GM10847 (cell line): ENCODE data around the gene ADAMTSL3.

Source experiments
- POLR2A ChIP-seq: IDR thresholded peaks from 2 replicates; pipeline ENCODE4 v1.6.1; 2011; ENCODE audit not compliant: insufficient read length; ENCODE audit errors: extremely low read depth

The ADAMTSL3 gene

DNA sequence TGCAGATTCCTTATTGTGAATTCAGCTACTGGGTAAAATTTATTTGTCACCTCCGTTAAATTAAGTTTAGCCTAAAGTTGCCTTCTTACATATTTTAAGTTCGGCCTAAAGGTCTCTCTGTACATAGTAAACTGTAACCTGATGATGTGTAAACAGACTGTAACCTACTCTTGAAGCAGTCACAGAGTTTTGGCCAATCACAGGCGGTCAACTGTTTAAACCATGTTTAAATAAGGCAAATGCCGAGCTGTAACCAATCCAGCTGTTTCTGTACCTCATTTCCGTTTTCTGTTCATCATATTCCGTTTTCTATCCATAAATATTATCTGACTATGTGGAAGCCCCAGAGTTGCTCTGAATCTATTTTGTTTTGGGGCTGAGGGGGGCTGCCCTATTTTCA, 2.4 kb upstream of the ADAMTSL3 start:
- TF ChIP-seq POLR2A, result no peak

DNA sequence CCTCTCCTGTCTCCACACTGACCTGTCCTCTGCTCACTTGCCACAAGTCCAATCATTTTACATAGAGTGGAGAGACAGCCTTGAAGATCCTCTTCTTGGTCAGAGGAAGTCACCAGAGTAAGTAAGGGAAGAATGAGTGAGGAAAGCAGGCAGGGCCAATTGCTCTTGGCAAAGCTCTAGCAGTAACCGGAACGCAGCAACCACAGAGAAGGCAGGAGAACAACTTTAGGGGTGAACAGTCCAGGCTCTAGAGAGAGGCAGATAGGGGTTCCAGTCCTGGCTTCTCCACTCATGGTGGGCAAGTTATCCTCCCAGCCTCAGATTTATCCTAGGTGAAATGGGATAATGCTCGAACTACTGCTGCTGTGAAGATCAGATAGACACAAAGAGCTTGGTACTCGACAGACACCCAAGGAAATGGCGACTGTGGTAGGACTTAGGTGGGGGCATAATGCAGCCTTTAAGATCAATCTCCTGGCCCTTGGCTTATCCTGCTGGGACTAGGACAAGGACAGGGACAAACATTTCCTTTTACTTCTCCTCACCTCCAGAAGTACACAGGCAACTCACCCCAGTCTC, 1.2 kb upstream of the ADAMTSL3 start:
- TF ChIP-seq POLR2A, result no peak

DNA sequence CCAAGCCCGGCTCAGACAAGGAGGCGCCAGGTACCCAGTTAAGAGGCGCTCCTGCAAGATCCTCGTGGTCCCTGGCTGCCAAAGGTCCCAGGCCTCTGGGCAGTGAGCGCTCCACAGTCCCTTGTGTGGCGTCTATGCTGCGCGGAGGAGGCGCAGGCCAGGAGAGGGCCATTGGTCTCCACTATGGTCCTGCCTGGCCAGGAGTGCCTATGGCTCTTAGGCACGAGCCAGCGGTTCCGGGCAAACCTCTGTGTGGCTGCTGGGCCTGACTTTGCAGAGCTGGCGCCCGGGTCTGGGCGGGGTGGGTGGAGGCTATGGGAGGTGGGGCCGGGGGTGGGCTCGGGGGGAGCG, 660 bp upstream of the ADAMTSL3 start:
- TF ChIP-seq POLR2A, result no peak

DNA sequence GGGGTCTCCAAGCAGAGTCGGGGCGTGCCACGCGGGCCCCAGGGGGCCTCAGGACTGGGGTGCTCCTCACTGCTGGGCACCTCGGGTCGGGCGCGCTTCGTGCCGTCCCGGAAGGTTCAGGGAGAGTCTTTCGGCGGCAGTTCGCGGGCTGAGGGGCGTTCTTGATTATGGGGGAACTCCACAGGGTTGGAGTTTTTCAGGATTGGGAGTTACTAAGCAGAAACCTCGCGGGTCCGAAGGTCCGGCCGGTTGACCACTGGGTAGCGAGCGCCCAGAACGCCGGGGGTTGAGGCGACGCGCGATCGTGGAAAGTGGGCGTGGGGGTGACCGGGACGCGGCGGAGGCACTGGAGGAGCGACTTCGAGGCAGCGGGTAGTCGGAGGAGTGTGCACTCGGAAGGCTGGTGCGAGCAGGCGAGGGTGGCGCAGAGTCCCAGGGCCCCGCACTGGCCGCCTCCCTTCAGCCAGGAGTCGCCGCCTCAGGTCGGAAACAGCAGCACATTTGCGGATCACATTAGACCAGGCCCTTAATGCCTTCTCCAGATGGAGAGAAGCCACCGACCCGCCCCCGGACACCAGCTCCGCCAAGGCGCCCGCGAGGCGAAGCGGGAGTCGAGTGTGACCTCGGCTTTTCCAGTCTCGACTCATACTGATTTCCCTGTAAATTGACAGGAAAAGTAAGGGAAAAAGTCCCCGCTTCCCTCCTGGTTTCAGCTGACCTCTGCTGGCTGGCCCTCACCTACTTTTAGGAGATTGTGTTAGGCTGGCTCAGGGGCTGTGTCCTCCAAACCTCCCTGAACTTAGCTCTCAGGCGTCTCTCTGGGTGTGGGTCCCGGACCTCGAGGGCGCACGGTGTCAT, 685 bp downstream of the ADAMTSL3 start:
- no peak for TF ChIP-seq POLR2A

DNA sequence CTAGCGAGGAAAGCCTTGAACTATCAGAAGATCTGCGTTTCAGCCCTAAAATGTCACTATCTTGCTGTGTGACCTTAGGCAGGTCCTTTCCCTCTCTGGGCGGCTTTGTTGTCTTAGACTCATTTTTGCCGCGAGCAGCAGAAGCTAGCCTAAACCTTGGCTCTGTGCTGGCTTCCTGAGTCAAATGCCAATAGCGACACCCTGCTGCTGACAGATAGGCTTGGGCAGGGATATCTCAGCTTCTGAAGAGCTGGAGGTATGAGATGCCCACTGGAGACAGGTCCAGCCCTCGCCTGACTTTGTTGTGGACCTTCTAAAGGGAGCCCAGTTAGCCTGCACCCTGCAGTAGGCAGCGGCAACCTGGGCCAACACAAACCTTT, 1.3 kb downstream of the ADAMTSL3 start:
- no peak for TF ChIP-seq POLR2A

DNA sequence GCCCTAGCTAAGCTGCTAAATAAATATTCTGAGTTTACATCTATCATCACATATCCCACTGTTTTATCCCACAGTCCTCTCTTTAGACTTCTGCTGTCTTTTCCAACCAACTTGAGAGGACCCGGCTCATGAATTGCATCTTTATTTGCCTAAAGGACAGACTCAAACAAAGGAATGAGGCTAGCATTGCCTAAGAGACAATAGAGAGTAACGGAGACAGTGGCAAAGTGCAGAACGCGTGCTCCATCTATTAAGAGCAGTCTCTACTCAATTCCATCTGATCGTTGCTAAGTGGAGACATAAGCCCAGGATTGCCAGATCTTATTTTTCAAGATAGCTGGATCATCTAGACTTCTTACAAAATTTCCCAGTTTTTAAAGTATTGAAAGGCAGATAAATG, 2.3 kb downstream of the ADAMTSL3 start:
- no peak for TF ChIP-seq POLR2A

DNA sequence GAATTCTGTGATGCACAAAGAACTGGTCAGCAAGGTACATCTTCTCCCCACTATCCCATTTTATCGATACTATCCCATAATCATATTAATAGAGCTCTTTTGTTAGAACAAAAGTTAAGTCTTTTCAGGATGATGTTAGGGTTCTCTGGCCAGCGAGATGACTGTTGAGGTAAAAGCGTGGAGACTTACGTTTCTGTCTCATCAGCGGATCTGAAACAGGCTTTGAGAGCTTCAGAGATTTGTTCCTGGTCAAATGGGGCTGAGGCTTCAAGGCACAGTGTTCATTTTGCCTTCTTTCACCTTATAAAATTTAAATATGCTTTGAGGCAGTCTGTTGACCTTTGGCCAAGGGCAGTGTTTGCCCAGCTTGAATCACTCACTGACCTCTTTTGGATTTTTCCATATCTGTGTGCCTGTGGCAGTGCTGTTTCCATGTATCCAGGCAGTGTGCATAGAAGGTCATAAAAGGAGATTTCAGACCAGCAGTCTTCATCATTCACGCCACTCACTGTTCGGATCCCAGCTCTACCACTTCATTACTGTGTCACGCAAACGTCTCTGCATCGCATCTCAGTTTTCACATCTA, 3.1 kb downstream of the ADAMTSL3 start:
- no peak for TF ChIP-seq POLR2A

DNA sequence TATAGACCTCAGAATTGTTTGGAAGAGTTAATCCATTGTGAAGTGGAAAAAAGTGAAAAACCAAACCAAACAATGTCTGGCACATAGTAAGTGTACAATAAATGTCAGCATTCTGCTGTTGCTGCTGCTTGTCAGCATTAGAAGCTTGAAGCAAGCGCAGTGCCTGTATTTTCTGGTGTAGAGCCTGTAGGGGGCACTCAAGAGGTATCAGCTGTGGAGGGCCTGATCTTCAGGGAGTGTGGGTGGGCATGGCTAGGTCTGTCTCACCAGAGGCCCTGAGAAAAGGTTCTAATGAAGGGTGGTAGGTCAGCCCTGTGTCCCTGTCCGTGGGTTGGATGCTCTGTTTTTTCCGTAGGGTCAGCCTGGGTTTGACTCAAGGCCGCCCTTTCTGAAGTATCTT, 3.6 kb downstream of the ADAMTSL3 start:
- TF ChIP-seq POLR2A, result no peak

DNA sequence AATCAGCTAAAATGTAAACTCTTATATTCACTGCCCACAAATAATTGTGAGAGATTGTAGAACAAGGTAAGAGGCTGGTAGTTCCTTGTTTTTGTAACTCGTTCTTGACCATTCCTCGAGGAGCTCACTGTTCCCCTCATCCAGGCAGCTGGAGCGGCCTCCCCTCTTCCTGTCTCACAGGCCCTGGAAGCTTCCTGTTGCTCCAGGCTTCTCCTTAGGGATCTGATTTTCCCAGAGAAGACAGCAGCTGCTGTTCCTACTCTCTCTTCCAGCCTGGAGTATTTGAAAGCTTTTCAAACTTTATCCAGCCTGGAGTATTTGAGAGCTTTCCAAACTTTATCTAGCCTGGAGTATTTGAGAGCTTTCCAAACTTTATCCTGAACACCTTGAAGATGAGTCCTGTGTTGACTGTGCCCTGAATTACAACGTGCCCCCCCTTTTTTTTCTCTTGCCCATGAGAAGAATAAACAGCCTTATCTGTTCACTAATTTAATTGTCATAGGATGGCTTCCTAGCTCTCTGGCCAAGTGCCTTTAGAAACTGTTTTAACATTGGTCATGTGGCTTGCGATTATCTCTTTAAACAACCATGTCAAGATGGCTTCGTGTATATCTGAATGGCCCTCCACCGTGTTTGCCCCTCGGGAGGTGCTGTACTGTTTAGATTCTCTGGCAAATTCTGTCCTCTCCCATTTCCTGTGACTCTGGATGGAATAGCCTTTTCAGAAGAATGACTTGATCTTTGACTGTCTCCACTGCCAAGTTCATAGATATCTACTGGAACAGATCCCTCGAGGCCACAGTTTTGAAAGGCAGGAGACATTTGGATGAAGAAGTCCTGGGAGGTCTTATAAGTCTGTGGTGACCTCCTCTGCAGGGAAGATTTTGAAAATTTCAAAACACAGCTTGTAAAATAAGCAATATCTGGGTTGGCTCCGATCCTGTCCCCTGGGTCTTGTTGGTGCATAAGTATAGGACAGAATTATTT, 4.8 kb downstream of the ADAMTSL3 start:
- TF ChIP-seq POLR2A, result no peak

DNA sequence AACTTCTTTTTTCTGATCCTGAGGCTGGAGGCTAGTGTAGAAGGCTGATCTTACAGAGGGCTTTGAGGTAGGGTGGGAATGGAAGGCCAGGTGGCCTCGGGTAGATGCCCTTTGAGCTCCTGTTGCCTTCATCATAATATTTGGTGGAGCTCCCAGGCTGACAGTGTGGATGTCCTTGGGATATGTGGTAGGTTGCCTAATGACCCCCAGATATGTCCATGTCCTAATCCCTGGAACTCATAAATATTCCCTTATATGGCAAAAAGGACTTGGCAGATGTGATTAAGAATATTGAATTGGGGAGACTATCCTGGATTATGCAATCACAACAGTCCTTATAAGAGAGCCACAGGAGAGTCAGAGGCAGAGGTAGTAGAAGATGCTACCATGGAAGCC, 5.5 kb downstream of the ADAMTSL3 start:
- TF ChIP-seq POLR2A, result no peak

DNA sequence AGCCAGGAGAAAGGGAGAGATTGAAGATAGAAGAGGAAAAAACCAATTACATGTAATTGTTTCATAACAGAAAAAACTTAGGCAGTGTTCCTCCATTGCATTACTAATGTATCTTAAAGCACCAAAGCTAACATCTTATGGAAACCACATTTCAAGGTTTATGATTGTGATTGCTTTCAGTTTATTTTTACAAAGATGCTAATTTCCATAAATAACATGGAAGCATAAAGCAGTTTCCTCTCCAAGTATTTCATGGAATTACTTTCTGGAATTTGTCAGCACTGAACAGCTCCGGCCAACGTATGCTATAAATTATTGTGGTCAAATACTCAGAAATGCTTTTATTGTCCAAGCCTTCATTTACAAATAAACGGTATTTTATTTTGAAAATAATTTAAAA, 11.6 kb downstream of the ADAMTSL3 start:
- no peak for TF ChIP-seq POLR2A

DNA sequence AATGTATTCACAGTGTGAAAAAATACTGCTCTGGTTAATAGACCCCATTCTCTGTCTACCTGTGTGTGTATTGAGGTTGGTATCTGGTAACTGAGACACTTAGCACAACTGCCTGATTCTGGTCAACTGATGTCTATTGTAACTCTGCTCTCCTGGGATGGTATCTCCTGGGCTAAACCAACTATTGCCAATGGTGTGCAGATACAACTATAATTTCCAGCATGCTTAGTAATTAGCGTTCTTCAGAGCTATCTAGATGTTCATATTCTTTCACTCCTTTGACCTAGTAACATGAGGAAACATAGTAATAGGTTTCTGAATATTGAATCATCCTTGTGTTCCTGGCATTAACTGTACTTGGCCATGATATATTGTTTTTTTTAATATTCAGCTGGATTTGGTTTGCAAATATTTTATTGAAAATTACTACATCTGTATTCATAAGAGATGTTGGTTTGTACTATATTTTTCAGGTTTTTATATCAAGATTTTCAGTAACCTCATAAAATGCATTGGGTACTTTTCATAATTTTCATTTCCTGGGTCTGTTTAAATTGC, 16.8 kb downstream of the ADAMTSL3 start:
- no peak for TF ChIP-seq POLR2A

DNA sequence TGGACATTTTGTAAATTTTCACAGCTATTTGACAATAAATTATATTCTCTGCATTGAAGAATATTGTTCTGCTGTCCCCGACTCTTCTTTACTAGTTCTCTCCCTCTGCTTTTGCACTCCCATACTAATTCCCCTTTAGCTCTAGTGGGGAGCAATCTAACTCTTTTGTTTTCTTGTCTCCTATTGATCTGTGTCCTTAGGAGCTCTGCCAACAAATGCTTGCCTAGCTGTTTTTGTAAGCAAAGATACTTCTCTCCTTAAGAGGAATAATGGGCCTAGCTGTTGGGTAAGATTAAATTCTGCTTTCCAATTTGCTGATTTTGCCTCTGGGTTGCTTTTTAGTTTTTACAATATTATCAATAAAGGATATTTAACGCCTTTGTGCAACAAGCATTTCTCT, 17.7 kb downstream of the ADAMTSL3 start:
- TF ChIP-seq POLR2A, result no peak

DNA sequence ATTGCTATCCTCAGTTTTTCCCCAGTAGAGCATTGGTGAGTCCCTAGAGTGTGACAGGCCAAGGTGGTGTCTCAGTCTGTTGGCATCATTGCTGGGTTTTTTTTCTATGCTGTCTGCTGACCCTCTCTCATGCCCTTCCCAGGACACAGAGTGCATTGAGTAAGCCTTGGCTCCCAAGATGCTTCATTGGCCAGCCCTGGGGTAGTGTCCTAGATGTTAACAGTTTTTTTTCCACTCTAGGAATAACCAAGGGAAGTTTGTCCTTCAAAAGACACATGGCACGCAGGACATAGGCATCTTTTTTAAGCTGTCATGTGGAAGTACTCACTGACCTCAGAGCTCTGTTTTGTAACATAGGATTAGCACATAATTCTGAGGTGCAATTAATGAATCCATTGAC, 19.5 kb downstream of the ADAMTSL3 start:
- TF ChIP-seq POLR2A, result no peak

DNA sequence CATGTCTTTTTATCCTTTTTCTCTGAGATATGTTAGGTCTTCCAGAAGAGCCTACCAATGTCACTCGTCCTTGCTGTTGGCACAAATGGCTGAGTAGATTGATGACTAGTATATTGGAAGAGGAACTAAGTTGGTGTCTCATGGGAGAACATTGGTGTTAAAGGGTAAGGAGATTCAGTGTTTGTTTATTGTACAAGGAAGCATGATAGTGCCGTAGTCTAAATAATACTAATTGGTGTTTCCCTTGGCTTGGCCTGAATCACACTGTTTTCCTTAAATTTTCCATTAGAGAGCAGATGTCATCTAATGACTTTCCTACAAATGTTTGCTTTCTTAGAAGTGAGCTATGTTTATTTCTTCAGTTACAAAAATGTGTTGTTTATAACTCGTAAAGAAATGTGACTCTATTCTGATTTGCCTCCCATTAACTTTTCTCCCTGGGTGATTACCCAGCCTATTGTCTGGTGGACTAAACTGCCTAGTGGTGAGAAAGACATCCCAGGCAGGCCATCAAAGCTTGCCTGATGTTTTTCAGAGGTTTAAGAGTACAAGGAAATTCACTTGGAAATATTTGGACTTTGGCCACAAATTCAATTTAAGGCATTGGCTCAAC, 28.7 kb downstream of the ADAMTSL3 start:
- TF ChIP-seq POLR2A, result no peak
